ENCODE measurements around the gene BABAM2. TPM values are rescaled to one million over a fixed set of nuclear protein-coding genes. Genes with fewer than 3 reads are reported as not detected.

Gene BABAM2
- total RNA-seq, 1 donor from 2014 or later = 41.0 TPM

DNA sequence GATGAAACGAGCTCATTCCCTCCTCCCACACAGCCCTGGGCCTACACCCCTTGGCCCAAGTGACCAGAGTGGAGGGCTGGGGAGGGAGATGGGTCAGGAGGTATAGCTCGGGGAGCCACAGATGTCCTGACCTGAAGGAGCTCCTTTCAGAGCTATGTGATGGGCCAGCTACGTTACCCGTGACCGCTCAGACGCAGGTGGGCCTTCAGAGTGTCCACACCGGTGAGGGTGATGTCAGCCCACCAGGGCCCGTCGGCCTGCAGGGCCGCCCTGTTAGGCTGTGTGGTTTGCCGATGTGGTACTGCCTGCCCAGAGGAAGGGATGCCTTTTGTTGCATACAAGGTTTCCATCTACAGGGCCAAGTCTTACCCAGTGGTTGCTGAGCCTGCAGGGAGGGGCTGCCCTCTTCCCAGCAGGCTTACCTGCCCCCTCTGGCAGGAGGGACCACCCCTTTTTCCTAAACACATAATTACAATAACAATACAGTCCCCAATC lies 460.3 kb downstream of the BABAM2 start:
- Histone ChIP-seq H3K4me3 (no peak overlapping the region), H3K27ac (no peak overlapping the region), H3K9me3 (no peaks in the 10 kb centered on the region), H3K4me1 (peaks cover 51% of the 10 kb centered on the region), H3K36me3 (no peaks in the 10 kb centered on the region), H3K27me3 (no peaks in the 10 kb centered on the region)
- no peak for DNase-seq (ENCODE audit: extremely low spot score in 2 of 2)
- TF ChIP-seq, protein P1, sequence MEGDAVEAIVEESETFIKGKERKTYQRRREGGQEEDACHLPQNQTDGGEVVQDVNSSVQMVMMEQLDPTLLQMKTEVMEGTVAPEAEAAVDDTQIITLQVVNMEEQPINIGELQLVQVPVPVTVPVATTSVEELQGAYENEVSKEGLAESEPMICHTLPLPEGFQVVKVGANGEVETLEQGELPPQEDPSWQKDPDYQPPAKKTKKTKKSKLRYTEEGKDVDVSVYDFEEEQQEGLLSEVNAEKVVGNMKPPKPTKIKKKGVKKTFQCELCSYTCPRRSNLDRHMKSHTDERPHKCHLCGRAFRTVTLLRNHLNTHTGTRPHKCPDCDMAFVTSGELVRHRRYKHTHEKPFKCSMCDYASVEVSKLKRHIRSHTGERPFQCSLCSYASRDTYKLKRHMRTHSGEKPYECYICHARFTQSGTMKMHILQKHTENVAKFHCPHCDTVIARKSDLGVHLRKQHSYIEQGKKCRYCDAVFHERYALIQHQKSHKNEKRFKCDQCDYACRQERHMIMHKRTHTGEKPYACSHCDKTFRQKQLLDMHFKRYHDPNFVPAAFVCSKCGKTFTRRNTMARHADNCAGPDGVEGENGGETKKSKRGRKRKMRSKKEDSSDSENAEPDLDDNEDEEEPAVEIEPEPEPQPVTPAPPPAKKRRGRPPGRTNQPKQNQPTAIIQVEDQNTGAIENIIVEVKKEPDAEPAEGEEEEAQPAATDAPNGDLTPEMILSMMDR (IDR thresholded peaks at IDR 0.05) = no peak
- TF ChIP-seq POLR2AphosphoS5 (IDR thresholded peaks at IDR 0.05; ENCODE audit: insufficient read depth in 1 of 2, low read depth in 1 of 2) (no peak), POLR2A (IDR thresholded peaks at IDR 0.05) (no peak)
- intact Hi-C loops (cut with DNase I) = no loop called here

DNA sequence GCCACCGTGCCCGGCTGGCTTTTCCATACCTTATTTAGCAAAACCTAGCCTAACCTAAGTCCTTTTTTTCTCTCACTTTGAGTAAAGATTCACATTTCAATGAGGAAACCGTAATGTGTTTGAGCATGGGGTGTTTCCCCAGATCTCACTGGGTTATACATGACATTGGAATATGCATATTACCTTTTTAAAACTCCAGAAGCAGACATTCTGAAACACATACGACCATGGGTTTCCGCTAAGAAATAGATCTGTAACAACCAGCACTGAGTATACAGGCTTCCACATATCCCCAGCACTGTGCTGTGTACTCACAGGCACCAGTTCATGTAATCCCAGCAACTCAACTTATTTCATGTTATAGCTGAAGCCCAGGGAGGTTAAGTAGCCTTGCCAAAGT lies 461.1 kb downstream of the BABAM2 start:
- peak overlapping the region; percentile 70 for H3K27ac ChIP-seq
- no peak for DNase-seq (ENCODE audit: extremely low spot score in 2 of 2)
- no peak overlapping the region for H3K4me3 ChIP-seq
- H3K27me3 ChIP-seq = no peaks in the 10 kb centered on the region
- no peaks in the 10 kb centered on the region for H3K9me3 ChIP-seq
- H3K36me3 ChIP-seq = no peaks in the 10 kb centered on the region
- intact Hi-C loops (cut with DNase I) = no loop called here
- H3K4me1 ChIP-seq = peaks cover 52% of the 10 kb centered on the region
- TF ChIP-seq POLR2A (IDR thresholded peaks at IDR 0.05) = no peak
- TF ChIP-seq POLR2AphosphoS5 (IDR thresholded peaks at IDR 0.05; ENCODE audit: insufficient read depth in 1 of 2, low read depth in 1 of 2) = no peak

DNA sequence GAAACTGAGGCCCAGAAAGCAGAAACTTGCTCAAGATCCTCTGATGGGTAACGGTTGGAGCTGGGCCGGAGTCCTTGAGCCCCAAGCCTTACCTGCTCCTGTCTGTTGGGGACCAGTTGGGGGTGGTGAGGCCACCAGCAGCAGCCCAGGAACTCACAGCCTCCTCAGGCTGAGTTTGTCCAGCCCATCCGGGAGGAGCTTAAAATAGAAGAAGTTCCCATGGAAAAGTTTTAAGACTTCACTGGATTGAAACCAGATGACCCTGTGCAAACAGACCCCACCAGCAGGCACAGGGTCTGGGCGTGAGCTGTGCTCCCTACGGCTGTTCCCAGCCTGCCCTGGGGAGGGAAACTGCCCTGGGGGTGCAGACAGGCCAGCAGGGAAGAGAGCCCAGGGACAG lies 461.6 kb downstream of the BABAM2 start:
- Histone ChIP-seq H3K27me3 (no peaks in the 10 kb centered on the region), H3K4me3 (no peak overlapping the region), H3K36me3 (no peaks in the 10 kb centered on the region), H3K9me3 (no peaks in the 10 kb centered on the region), H3K27ac (peak overlapping the region; percentile 70), H3K4me1 (peaks cover 52% of the 10 kb centered on the region)
- intact Hi-C loops (cut with DNase I) = no loop called here
- TF ChIP-seq POLR2A (IDR thresholded peaks at IDR 0.05) (no peak), POLR2AphosphoS5 (IDR thresholded peaks at IDR 0.05; ENCODE audit: insufficient read depth in 1 of 2, low read depth in 1 of 2) (peak in 1 of 2 donors; percentile 34)
- no peak for DNase-seq (ENCODE audit: extremely low spot score in 2 of 2)

DNA sequence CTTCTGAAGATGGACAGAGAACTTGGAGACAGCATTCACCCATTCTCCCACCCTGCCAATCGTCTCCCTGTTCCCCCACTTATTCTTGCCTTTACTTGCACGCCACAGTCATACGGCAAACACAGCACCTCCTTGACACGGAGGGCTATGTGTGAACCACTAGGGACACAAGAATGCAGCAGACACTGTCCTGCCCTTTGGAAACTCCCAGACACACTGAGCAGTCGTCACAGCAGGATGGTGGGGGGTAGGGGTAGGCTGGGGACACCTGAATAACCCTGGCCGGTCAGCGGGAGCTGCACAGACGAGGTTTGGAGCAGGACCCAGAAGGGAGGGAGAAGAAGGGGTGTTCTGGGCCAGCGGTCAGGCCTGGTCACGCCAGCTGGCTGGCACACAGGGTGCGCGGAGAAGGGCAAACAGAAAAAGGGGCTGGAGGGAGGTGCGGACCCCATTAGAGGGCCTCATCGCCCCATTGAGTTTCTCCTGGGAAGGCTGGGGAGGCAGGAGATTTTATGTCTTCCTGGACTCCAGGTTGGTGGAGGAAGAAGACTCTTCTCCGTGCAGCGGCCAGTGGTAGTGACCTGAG lies 462.2 kb downstream of the BABAM2 start:
- Histone ChIP-seq H3K4me3 (no peak overlapping the region), H3K36me3 (no peaks in the 10 kb centered on the region), H3K9me3 (no peaks in the 10 kb centered on the region), H3K27ac (peak overlapping the region; percentile 70), H3K4me1 (peaks cover 46% of the 10 kb centered on the region), H3K27me3 (no peaks in the 10 kb centered on the region)
- no peak for DNase-seq (ENCODE audit: extremely low spot score in 2 of 2)
- intact Hi-C loops (cut with DNase I) = no loop called here
- TF ChIP-seq, protein P1 (IDR thresholded peaks at IDR 0.05) = no peak
- no peak for TF ChIP-seq POLR2A (IDR thresholded peaks at IDR 0.05)
- TF ChIP-seq POLR2AphosphoS5 (IDR thresholded peaks at IDR 0.05; ENCODE audit: insufficient read depth in 1 of 2, low read depth in 1 of 2) = no peak

DNA sequence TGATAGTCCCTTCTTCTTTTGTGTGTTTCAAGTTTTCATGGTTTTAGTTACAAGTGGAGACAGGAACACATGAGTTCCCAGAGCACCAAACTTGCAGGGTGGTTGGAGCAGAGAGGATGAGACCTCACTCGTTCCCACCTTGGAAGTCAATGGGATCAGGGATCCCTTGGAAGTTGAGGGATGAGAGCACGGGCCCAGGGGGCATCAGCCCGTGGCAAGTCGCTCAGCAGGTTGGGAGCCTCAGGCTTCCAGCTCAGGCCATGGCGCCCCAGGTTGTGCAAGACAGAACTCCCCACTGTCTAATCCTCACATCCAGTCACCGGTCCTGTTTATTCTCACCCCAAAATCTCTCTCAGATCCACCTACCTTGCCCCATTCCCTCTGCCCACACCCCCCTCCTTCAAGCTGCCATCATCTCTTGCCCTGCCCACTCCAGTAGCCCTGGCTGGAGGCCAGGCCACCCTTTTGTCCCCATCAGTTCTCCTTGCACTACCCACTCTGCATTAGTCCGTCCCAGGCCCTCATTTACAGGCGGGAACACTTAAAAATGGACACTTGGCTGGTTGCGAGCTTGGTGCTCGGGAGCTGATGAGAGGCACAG lies 464.5 kb downstream of the BABAM2 start:
- no peak for DNase-seq (ENCODE audit: extremely low spot score in 2 of 2)

More for the DNA sequence above, 464.5 kb downstream of the BABAM2 start:
- Histone ChIP-seq H3K27me3 (no peaks in the 10 kb centered on the region), H3K4me3 (no peak overlapping the region), H3K36me3 (no peaks in the 10 kb centered on the region), H3K9me3 (no peaks in the 10 kb centered on the region), H3K4me1 (peaks cover 54% of the 10 kb centered on the region), H3K27ac (peak overlapping the region; percentile 91)
- TF ChIP-seq, protein P1 (IDR thresholded peaks at IDR 0.05) = no peak
- TF ChIP-seq POLR2AphosphoS5 (IDR thresholded peaks at IDR 0.05; ENCODE audit: insufficient read depth in 1 of 2, low read depth in 1 of 2) (no peak), POLR2A (IDR thresholded peaks at IDR 0.05) (no peak)
- intact Hi-C loops (cut with DNase I) = no loop called here

All from vagina (tissue), 2 donors.